DND-41 (cell line): Measurements from ENCODE around the gene ASXL1.

Source experiments
- ATAC-seq: fragments of 200-7000 bp; cut with Tn5 transposase; 3 replicates; pipeline ENCODE4 v1.9.1; 2021; ENCODE audit warnings: low read depth; ENCODE audit not compliant: insufficient read depth
- DNase-seq: peaks from one replicate; pipeline ENCODE4 v3.0.0-alpha.2; 2020
- H2AFZ ChIP-seq: 2 replicates; pipeline ENCODE4 v1.6.0; 2012; ENCODE audit warnings: low read depth, low read length
- H3K27ac ChIP-seq: 2 replicates; pipeline ENCODE4 v1.5.1; 2012; ENCODE audit warnings: low read length, inconsistent platforms
- H3K27me3 ChIP-seq: fragments of 200-600 bp; sonication (generic); 2 replicates; pipeline ENCODE4 v1.6.0; 2012; ENCODE audit warnings: low read length, mild to moderate bottlenecking, inconsistent platforms; ENCODE audit not compliant: insufficient read depth, poor library complexity
- H3K36me3 ChIP-seq: 2 replicates; pipeline ENCODE4 v1.5.1; 2012; ENCODE audit warnings: low read length, inconsistent platforms; ENCODE audit not compliant: insufficient read depth
- H3K4me1 ChIP-seq: 2 replicates; pipeline ENCODE4 v1.5.1; 2012; ENCODE audit warnings: mild to moderate bottlenecking, low read length; ENCODE audit not compliant: insufficient read depth
- H3K4me2 ChIP-seq: 2 replicates; pipeline ENCODE4 v1.6.0; 2012; ENCODE audit warnings: mild to moderate bottlenecking, moderate library complexity, low read length, inconsistent platforms; ENCODE audit not compliant: insufficient read depth
- H3K4me3 ChIP-seq, 2 experiments: fragments of 200-600 bp in 1 of 2; shearing (Covaris generic) in 1 of 2; 2 replicates each; pipeline ENCODE4 v1.5.1; 2012 to 2016; ENCODE audit warnings: inconsistent platforms in 2 of 2, low read length in 2 of 2, mild to moderate bottlenecking in 2 of 2, low read depth in 1 of 2, moderate library complexity in 1 of 2
- H3K79me2 ChIP-seq: 2 replicates; pipeline ENCODE4 v1.6.0; 2012; ENCODE audit warnings: low read length, inconsistent platforms; ENCODE audit not compliant: insufficient read depth
- H3K9ac ChIP-seq: 2 replicates; pipeline ENCODE4 v1.6.0; 2012; ENCODE audit warnings: low read depth, mild to moderate bottlenecking, inconsistent platforms, low read length, moderate library complexity
- H3K9me3 ChIP-seq: 2 replicates; pipeline ENCODE4 v1.5.1; 2012; ENCODE audit warnings: low read length, moderate library complexity, mild to moderate bottlenecking, inconsistent platforms; ENCODE audit not compliant: insufficient read depth, severe bottlenecking
- H4K20me1 ChIP-seq: 2 replicates; pipeline ENCODE4 v1.6.0; 2012; ENCODE audit warnings: low read length; ENCODE audit not compliant: insufficient read depth
- CTCF ChIP-seq: IDR thresholded peaks from 2 replicates; pipeline ENCODE4 v1.5.1; 2012; ENCODE audit warnings: borderline replicate concordance, low read length, moderate library complexity, mild to moderate bottlenecking; ENCODE audit not compliant: poor library complexity, severe bottlenecking; ENCODE audit errors: extremely low read depth
- EZH2 ChIP-seq: IDR thresholded peaks from 3 replicates; pipeline ENCODE4 v1.6.1; 2012; ENCODE audit warnings: borderline replicate concordance, low read depth, mild to moderate bottlenecking, moderate library complexity, low read length, inconsistent platforms; ENCODE audit not compliant: severe bottlenecking

ASXL1 gene

GRCh38 chr20:32482442-32483261, 124.5 kb downstream of the ASXL1 start:
- Histone ChIP-seq H3K4me3 (peak overlapping the region; percentile 32 to 59; a peak in 3 of 4 replicates), H3K4me2 (peak overlapping the region; percentile 97), H3K79me2 (peaks cover 62% of the 10 kb centered on the region), H3K9ac (peak overlapping the region; percentile 58), H3K27me3 (no peaks in the 10 kb centered on the region), H3K4me1 (peaks cover 45% of the 10 kb centered on the region), H3K36me3 (peaks cover 19% of the 10 kb centered on the region; the same call in 1 of the 2 replicates), H2AFZ (peak overlapping the region; percentile 26), H3K27ac (peak overlapping the region; percentile 60), H3K9me3 (no peaks in the 10 kb centered on the region), H4K20me1 (peaks cover 51% of the 10 kb centered on the region)
- peak; percentile 65 for DNase-seq
- no peak for TF ChIP-seq EZH2
- no peak for TF ChIP-seq CTCF
- peak; percentile 35 for ATAC-seq

DNA sequence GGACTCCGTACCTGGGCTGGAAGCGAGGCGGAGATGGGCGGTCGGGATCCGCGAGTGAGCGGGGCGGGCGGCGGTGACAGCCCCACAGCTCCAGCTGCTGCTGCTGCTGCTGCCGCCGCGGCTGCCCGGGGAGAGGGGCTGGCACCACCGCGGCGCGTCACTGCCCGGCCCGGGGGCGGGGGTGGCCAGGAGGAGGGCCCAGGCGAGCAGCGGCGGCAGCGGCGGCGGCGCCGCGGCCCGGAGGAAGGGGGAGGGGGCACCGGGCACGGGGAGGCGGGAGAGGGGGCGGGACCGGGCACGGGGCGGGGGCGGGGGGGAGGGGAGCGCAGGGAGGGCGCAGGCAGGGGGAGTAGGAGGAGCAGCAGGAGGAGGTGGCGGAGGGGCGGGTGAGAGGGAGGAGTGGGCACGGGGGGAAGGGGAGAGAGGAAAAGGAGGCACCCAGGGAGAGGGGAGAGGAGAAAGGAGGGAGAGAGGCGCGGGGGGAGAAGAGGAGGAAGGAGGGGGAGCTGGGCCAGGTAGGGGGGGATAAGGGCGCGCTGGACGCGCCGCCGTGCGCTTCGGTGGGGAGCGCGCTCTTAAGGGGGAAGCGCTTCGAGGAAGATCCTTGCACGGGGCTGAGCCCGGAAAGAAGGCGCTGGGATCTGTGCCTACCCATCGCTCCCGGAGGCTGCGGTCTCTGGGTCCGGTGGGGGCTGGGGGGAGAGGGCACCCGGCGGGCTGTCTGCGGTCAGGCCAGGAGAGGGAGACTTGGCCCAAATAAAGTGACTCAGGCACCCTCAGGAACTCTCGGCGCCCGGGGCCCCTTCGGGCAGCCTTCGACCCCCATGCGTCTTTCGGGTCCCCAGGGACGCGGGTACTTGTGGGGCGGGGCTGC, 125.5 kb downstream of the ASXL1 start:
- ATAC-seq (peak; percentile 61), DNase-seq (peak; percentile 95)
- no peaks in the 10 kb centered on the region for H3K9me3 ChIP-seq
- peak overlapping the region; percentile 48 to 76 for H3K4me3 ChIP-seq
- no peaks in the 10 kb centered on the region for H3K27me3 ChIP-seq
- peak overlapping the region; percentile 97 for H3K4me2 ChIP-seq
- peaks cover 42% of the 10 kb centered on the region for H4K20me1 ChIP-seq
- peaks cover 45% of the 10 kb centered on the region for H3K4me1 ChIP-seq
- TF ChIP-seq CTCF (no peak), EZH2 (no peak)
- peak overlapping the region; percentile 46 for H2AFZ ChIP-seq
- H3K79me2 ChIP-seq = peaks cover 53% of the 10 kb centered on the region
- peak overlapping the region; percentile 96 for H3K9ac ChIP-seq
- peak overlapping the region; percentile 95 for H3K27ac ChIP-seq
- peaks cover 13% of the 10 kb centered on the region; the same call in 1 of the 2 replicates for H3K36me3 ChIP-seq

- H3K9ac ChIP-seq = peak overlapping the region; percentile 96
- peak overlapping the region; percentile 77 for H2AFZ ChIP-seq
- H3K27me3 ChIP-seq = no peaks in the 10 kb centered on the region
- peak overlapping the region; percentile 97 for H3K4me2 ChIP-seq
- ATAC-seq (peak; percentile 23), DNase-seq (peak; percentile 78)
- peak overlapping the region; percentile 95 for H3K27ac ChIP-seq
- peak overlapping the region; percentile 48 to 76 for H3K4me3 ChIP-seq
- H4K20me1 ChIP-seq = peaks cover 34% of the 10 kb centered on the region
- peaks cover 13% of the 10 kb centered on the region; the same call in 1 of the 2 replicates for H3K36me3 ChIP-seq
- H3K79me2 ChIP-seq = peaks cover 45% of the 10 kb centered on the region
- TF ChIP-seq CTCF (peak; percentile 13), EZH2 (no peak)
- no peaks in the 10 kb centered on the region for H3K9me3 ChIP-seq
- H3K4me1 ChIP-seq = peaks cover 45% of the 10 kb centered on the region
These were observed 126.3 kb downstream of the ASXL1 start for GRCh38 chr20:32484225-32484957.
